H1 (cell line): Measurements from ENCODE around the gene BRD7. TPM values are rescaled to one million over a fixed set of nuclear protein-coding genes. Genes with fewer than 3 reads are reported as not detected.

Source experiments
- CTCF ChIA-PET: fragments of 300-600 bp; sonication (Branson Sonifier 250); formaldehyde crosslinking; loops from one replicate; lab custom pipeline; 2021; ENCODE audit not compliant: partially characterized antibody; lab: Charles Lee
- POLR2A ChIA-PET: fragments of 300-600 bp; sonication (Branson Sonifier 250); formaldehyde crosslinking; loops from one replicate; lab custom pipeline; 2021; ENCODE audit warnings: inconsistent platforms; ENCODE audit not compliant: partially characterized antibody; lab: Charles Lee
- DNase-seq, 2 experiments: peaks; one replicate each; pipeline versions ENCODE4 v3.0.0 to v3.0.0-alpha.2; 2010 to 2022; ENCODE audit warnings: low spot score in 2 of 2, low read depth in 1 of 2, mixed read lengths in 1 of 2
- FAIRE-seq: peaks from 2 replicates; lab custom pipeline; 2011; peaks lifted over from hg19 to GRCh38; lab: Jason Lieb, UNC
- H2AFZ ChIP-seq: 2 replicates; pipeline ENCODE4 v1.8.1; 2012; ENCODE audit warnings: low read length, inconsistent platforms
- H2AK5ac ChIP-seq: 2 replicates; pipeline ENCODE4 v1.6.1; 2013; ENCODE audit warnings: low read depth, low read length
- H2BK120ac ChIP-seq: replicated peaks from 2 replicates; pipeline ENCODE3; 2013; ENCODE audit warnings: low read depth, low read length, inconsistent platforms
- H2BK12ac ChIP-seq: 2 replicates; pipeline ENCODE4 v1.6.1; 2013; ENCODE audit warnings: low read depth, low read length
- H2BK15ac ChIP-seq: 2 replicates; pipeline ENCODE4 v1.6.1; 2013; ENCODE audit warnings: low read length
- H2BK20ac ChIP-seq: 2 replicates; pipeline ENCODE4 v1.6.1; 2013; ENCODE audit warnings: low read length
- H2BK5ac ChIP-seq: 2 replicates; pipeline ENCODE4 v1.6.1; 2013; ENCODE audit warnings: low read depth, low read length
- H3K14ac ChIP-seq: 2 replicates; pipeline ENCODE4 v1.6.1; 2013; ENCODE audit warnings: inconsistent platforms; ENCODE audit not compliant: insufficient read length
- H3K18ac ChIP-seq: 2 replicates; pipeline ENCODE4 v1.6.1; 2013; ENCODE audit warnings: low read length; ENCODE audit errors: extremely low read depth
- H3K23ac ChIP-seq: 2 replicates; pipeline ENCODE4 v1.6.1; 2013; ENCODE audit warnings: inconsistent platforms; ENCODE audit not compliant: insufficient read length
- H3K23me2 ChIP-seq: 2 replicates; pipeline ENCODE4 v1.6.1; 2013; ENCODE audit warnings: low read depth, low read length
- H3K27ac ChIP-seq: 2 replicates; pipeline ENCODE4 v1.6.1; 2011; ENCODE audit warnings: low read depth, low read length, inconsistent platforms
- H3K27me3 ChIP-seq, 4 experiments: replicated peaks in 1 of 4; 1 replicate in 1 of 4; 2 replicates in 3 of 4; pipeline versions ENCODE4 v1.6.1 to v1.8.1; 2011 to 2013; ENCODE audit warnings: low read length in 3 of 4, mild to moderate bottlenecking in 3 of 4, inconsistent platforms in 2 of 4, mixed read lengths in 2 of 4, moderate library complexity in 1 of 4; ENCODE audit not compliant: control insufficient read depth in 3 of 4, insufficient read depth in 3 of 4; ENCODE audit errors: extremely low read depth in 1 of 4
- H3K36me3 ChIP-seq, 4 experiments: 2 replicates each; pipeline versions ENCODE4 v1.6.1 to v1.8.1; 2011 to 2013; ENCODE audit warnings: mild to moderate bottlenecking in 4 of 4, low read length in 3 of 4, moderate library complexity in 2 of 4, control low read depth in 1 of 4, inconsistent platforms in 1 of 4; ENCODE audit not compliant: insufficient read depth in 4 of 4, control insufficient read depth in 2 of 4
- H3K4ac ChIP-seq: replicated peaks from 2 replicates; pipeline ENCODE3; 2013; ENCODE audit warnings: low read length, low read depth, mixed read lengths, inconsistent platforms; ENCODE audit not compliant: insufficient read length
- H3K4me1 ChIP-seq, 4 experiments: replicated peaks in 1 of 4; 1 replicate in 1 of 4; 2 replicates in 3 of 4; pipeline versions ENCODE4 v1.6.1 to v1.8.1; 2011 to 2013; ENCODE audit warnings: low read length in 3 of 4, inconsistent platforms in 2 of 4, mixed read lengths in 1 of 4; ENCODE audit not compliant: insufficient read depth in 4 of 4, control insufficient read depth in 3 of 4
- H3K4me2 ChIP-seq, 2 experiments: 2 replicates each; pipeline versions ENCODE4 v1.6.1 to v1.8.1; 2011 to 2013; ENCODE audit warnings: low read depth in 2 of 2, low read length in 2 of 2, control low read depth in 1 of 2, inconsistent platforms in 1 of 2, mild to moderate bottlenecking in 1 of 2; ENCODE audit not compliant: insufficient read depth in 1 of 2
- H3K4me3 ChIP-seq, 4 experiments: fragments of 200-600, 300-600 bp in 1 of 4; sonication (generic), shearing (Covaris generic), sonication (Bioruptor Twin) in 1 of 4; 2 replicates each; pipeline versions ENCODE4 v1.5.1 to v1.8.1; 2011 to 2016; ENCODE audit warnings: low read length in 4 of 4, low read depth in 3 of 4, control low read depth in 2 of 4, inconsistent platforms in 2 of 4, mild to moderate bottlenecking in 2 of 4, mixed read lengths in 1 of 4, moderate library complexity in 1 of 4; ENCODE audit not compliant: insufficient read depth in 2 of 4; ENCODE audit errors: extremely low read depth in 1 of 4
- H3K56ac ChIP-seq: replicated peaks from 2 replicates; pipeline ENCODE3; 2013; ENCODE audit warnings: low read depth, mild to moderate bottlenecking, mixed read lengths, low read length, inconsistent platforms; ENCODE audit not compliant: insufficient read length
- H3K79me1 ChIP-seq: 2 replicates; pipeline ENCODE4 v1.6.1; 2013; ENCODE audit warnings: low read depth, low read length, control low read depth
- H3K79me2 ChIP-seq, 2 experiments: 2 replicates each; pipeline versions ENCODE4 v1.6.1 to v1.8.1; 2012 to 2013; ENCODE audit warnings: low read length in 2 of 2, mild to moderate bottlenecking in 2 of 2, inconsistent platforms in 1 of 2; ENCODE audit not compliant: insufficient read depth in 2 of 2, control insufficient read depth in 1 of 2
- H3K9ac ChIP-seq, 4 experiments: replicated peaks in 1 of 4; 1 replicate in 1 of 4; 2 replicates in 3 of 4; pipeline versions ENCODE4 v1.6.1 to v1.8.1; 2011 to 2013; ENCODE audit warnings: low read depth in 3 of 4, low read length in 3 of 4, control low read depth in 2 of 4, mild to moderate bottlenecking in 2 of 4, moderate library complexity in 2 of 4, inconsistent platforms in 1 of 4; ENCODE audit errors: extremely low read depth in 1 of 4
- H3K9me3 ChIP-seq, 2 experiments: 2 replicates each; pipeline versions ENCODE4 v1.6.1 to v1.8.1; 2012 to 2013; ENCODE audit warnings: mild to moderate bottlenecking in 2 of 2, moderate library complexity in 2 of 2, control low read depth in 1 of 2, inconsistent platforms in 1 of 2, low read depth in 1 of 2, low read length in 1 of 2, mixed read lengths in 1 of 2; ENCODE audit not compliant: insufficient read depth in 2 of 2
- H4K20me1 ChIP-seq, 2 experiments: replicated peaks in 1 of 2; 2 replicates each; pipeline versions ENCODE3 to v1.8.1; 2011 to 2013; ENCODE audit warnings: inconsistent platforms in 2 of 2, low read length in 2 of 2, mild to moderate bottlenecking in 1 of 2; ENCODE audit not compliant: insufficient read depth in 2 of 2, control insufficient read depth in 1 of 2
- H4K5ac ChIP-seq: 2 replicates; pipeline ENCODE4 v1.6.1; 2013; ENCODE audit warnings: low read length, low read depth, mixed read lengths, inconsistent platforms; ENCODE audit not compliant: insufficient read length
- H4K8ac ChIP-seq: 2 replicates; pipeline ENCODE4 v1.8.0; 2013; ENCODE audit warnings: mild to moderate bottlenecking, moderate library complexity, low read length, inconsistent platforms; ENCODE audit not compliant: insufficient read depth; ENCODE audit errors: extremely low read depth
- H4K91ac ChIP-seq: replicated peaks from 2 replicates; pipeline ENCODE3; 2013; ENCODE audit warnings: low read length, mixed read lengths, inconsistent platforms; ENCODE audit not compliant: insufficient read length
- BRCA1 ChIP-seq: IDR thresholded peaks from 2 replicates; pipeline ENCODE4 v1.6.1; 2012; ENCODE audit warnings: low read depth, low read length, improper control_type of control experiment
- HDAC2 ChIP-seq, 2 experiments: fragments of 300-600 bp in 1 of 2; sonication (generic) in 1 of 2; IDR thresholded peaks; 2 replicates each; pipeline ENCODE4 v1.6.1; 2011 to 2012; ENCODE audit warnings: low read depth in 2 of 2, low read length in 2 of 2, mild to moderate bottlenecking in 2 of 2, moderate library complexity in 2 of 2, borderline replicate concordance in 1 of 2, inconsistent platforms in 1 of 2
- HDAC6 ChIP-seq: IDR thresholded peaks from one replicate; pipeline ENCODE4 v1.7.1; 2012; ENCODE audit warnings: low read depth, mild to moderate bottlenecking, inconsistent platforms, low read length, moderate library complexity
- KDM1A ChIP-seq: fragments of 200-600, 300-600 bp; sonication (generic); IDR thresholded peaks from 2 replicates; pipeline ENCODE4 v1.7.1; 2016; ENCODE audit warnings: mild to moderate bottlenecking, low read length, borderline replicate concordance
- SP2 ChIP-seq: IDR thresholded peaks from 2 replicates; pipeline ENCODE4 v1.6.1; 2012; ENCODE audit warnings: mild to moderate bottlenecking, low read length, inconsistent platforms
- WGBS, 2 experiments: shearing (Covaris generic) in 1 of 2; methylation state at CpG; one replicate each; pipeline versions ENCODE4 v1.1.6 to v1.1.7; 2013 to 2015; ENCODE audit warnings: low lambda C conversion rate in 2 of 2, mixed read lengths in 2 of 2, inconsistent platforms in 1 of 2, low coverage in 1 of 2, missing lambda C conversion rate in 1 of 2; ENCODE audit not compliant: insufficient replicate concordance in 2 of 2, insufficient coverage in 1 of 2, insufficient read length in 1 of 2; ENCODE audit errors: extremely low coverage in 1 of 2, missing lambda C conversion rate in 1 of 2; 5-methylcytosine and 5-hydroxymethylcytosine counted together
- polyA plus RNA-seq, 7 experiments: library from polyadenylated mRNA; depleted of rRNA in 3 of 7; stranded (reverse) in 5 of 7; unstranded in 2 of 7; fragments of >200 nt in 5 of 7; fragments of 200-250 nt in 2 of 7; gene quantifications; 1 replicate in 5 of 7; 2 replicates in 1 of 7; 4 replicates in 1 of 7; pipeline versions ENCODE4 v1.2.1 to v1.2.3, GENCODE V29; 2011 to 2013; ENCODE audit warnings: missing spikeins in 2 of 7, mixed read lengths in 2 of 7
- total RNA-seq: library from RNA; stranded (reverse); fragmentation: NEBNext Ultra II Directional; extraction: Animal tissue kit (Norgen Biotek cat#: 25700); gene quantifications from 2 replicates; pipeline ENCODE4 v1.2.1, GENCODE V29; 2021

BRD7 gene
- total and polyA plus RNA-seq, 2 of the 8 experiments (the other 6 are each of a cell fraction or from before 2014, with no cell fraction given), result 42.5 to 120 TPM

DNA sequence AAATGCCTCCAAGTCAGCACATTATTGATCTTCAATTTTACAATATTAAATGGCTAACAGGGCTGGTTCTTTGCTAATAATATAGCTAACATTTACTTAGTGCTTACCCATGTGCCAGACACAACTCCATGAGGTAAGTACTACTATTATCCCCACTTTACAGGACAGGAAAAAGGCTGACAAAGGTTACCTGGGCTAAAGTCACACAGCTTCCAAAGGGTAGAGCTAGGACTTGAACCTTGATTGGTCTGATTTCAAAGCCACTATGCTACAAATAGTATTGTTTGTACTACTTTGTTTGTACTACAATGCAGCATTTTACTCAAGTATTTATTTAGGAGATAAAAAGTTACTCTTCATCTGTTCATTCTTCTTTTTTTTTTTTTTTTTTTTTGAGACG is 31.9 kb downstream of the BRD7 start:
- Histone ChIP-seq H2BK12ac (no peak overlapping the region), H2BK120ac (no peak overlapping the region), H4K5ac (no peak overlapping the region), H3K4ac (no peak overlapping the region), H2BK15ac (no peak overlapping the region), H4K8ac (no peak overlapping the region), H2BK5ac (no peak overlapping the region), H3K36me3 (peaks cover 4 to 49% (median 16%) of the 10 kb centered on the region in 4 experiments), H4K20me1 (peaks cover 1 to 3% of the 10 kb centered on the region in 2 experiments), H2AFZ (no peak overlapping the region), H3K9me3 (no peaks in the 10 kb centered on the region), H2BK20ac (no peak overlapping the region), H3K27ac (no peak overlapping the region), H3K56ac (no peak overlapping the region), H3K4me3 (no peak overlapping the region), H3K4me2 (no peak overlapping the region), H3K27me3 (no peaks in the 10 kb centered on the region), H3K14ac (no peak overlapping the region), H3K79me1 (no peaks in the 10 kb centered on the region), H3K4me1 (no peaks in the 10 kb centered on the region), H2AK5ac (no peak overlapping the region), H3K23ac (no peak overlapping the region), H4K91ac (no peak overlapping the region), H3K79me2 (peaks cover 0 to 7% of the 10 kb centered on the region in 2 experiments; a peak in 1 of 4 replicates), H3K9ac (no peak overlapping the region), H3K18ac (no peak overlapping the region), H3K23me2 (no peaks in the 10 kb centered on the region; the same call in 1 of the 2 replicates)
- TF ChIP-seq KDM1A, result no peak
- TF ChIP-seq HDAC6, result no peak
- no peak for TF ChIP-seq HDAC2 (IDR thresholded peaks at IDR 0.05; ENCODE audit: borderline replicate concordance in 1 of 2, low read depth in 2 of 2, low read length in 2 of 2)
- no peak for TF ChIP-seq SP2
- TF ChIP-seq BRCA1, result no peak
- ChIA-PET CTCF (interaction anchor here (1.0 kb wide), 2 partner anchors 10 to 125 kb away, joined by 4 to 5 read pairs; no protein-coding TSS in a partner anchor), POLR2A (no interaction called here)
- DNase-seq (no peak), FAIRE-seq (no peak)
- WGBS, 2 experiments, result no CpG with 5 or more reads among the region's 1 CpG
